ENCODE measurements around the gene PBX1.
"Not testable (repeated sequence)": the region's sequence is repeated elsewhere in the genome, so short reads cannot be mapped to it uniquely, and the experiment has no call there.

PBX1 gene

DNA sequence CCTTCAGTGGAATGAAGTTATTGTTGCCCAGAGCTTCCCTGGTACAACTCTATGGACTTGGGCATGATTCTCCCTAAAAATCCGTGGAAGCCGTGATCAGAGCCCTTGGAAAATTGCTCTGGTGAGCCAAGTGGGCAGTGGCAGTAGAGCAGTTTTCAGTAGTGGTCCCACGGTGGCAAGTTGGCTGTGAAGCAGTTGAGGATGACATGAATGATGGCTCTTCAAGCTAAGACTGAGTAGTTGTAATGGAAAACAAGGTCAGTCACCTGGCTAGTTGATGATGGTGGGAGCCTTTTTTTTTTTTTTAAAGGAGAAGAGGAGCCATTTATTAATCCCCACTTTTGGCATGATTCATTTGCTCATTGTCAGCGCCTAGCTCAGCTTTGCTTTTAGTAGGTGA is 36.2 kb downstream of the PBX1 start:
- Mint-ChIP-seq H3K4me3 (no peak overlapping the region), H3K4me1 (ENCODE audit: low read depth) (no peaks in the 10 kb centered on the region), H3K27ac (no peak overlapping the region), H3K27me3 (no peaks in the 10 kb centered on the region), H3K9me3 (no peaks in the 10 kb centered on the region), H3K36me3 (ENCODE audit: low read depth) (no peaks in the 10 kb centered on the region)

- H3K4me1 Mint-ChIP-seq (ENCODE audit: low read depth) = no peaks in the 10 kb centered on the region
- no peaks in the 10 kb centered on the region for H3K27me3 Mint-ChIP-seq
- no peak overlapping the region for H3K4me3 Mint-ChIP-seq
- H3K36me3 Mint-ChIP-seq (ENCODE audit: low read depth) = no peaks in the 10 kb centered on the region
- no peaks in the 10 kb centered on the region for H3K9me3 Mint-ChIP-seq
- no peak overlapping the region for H3K27ac Mint-ChIP-seq
These were observed 37.2 kb downstream of the PBX1 start for GRCh38 chr1:164596172-164596571.

- Mint-ChIP-seq H3K27me3 (no peaks in the 10 kb centered on the region), H3K27ac (no peak overlapping the region), H3K4me3 (no peak overlapping the region), H3K36me3 (ENCODE audit: low read depth) (no peaks in the 10 kb centered on the region), H3K9me3 (no peaks in the 10 kb centered on the region), H3K4me1 (ENCODE audit: low read depth) (no peaks in the 10 kb centered on the region)
These were observed 39.7 kb downstream of the PBX1 start for GRCh38 chr1:164598719-164599118.

- no peaks in the 10 kb centered on the region for H3K36me3 Mint-ChIP-seq (ENCODE audit: low read depth)
- no peak overlapping the region for H3K4me3 Mint-ChIP-seq
- no peaks in the 10 kb centered on the region for H3K27me3 Mint-ChIP-seq
- no peak overlapping the region for H3K27ac Mint-ChIP-seq
- no peaks in the 10 kb centered on the region for H3K4me1 Mint-ChIP-seq (ENCODE audit: low read depth)
- no peaks in the 10 kb centered on the region for H3K9me3 Mint-ChIP-seq
These were observed 40.3 kb downstream of the PBX1 start for GRCh38 chr1:164599272-164599671.

GRCh38 chr1:164601399-164602100 is 42.6 kb downstream of the PBX1 start:
- no peak overlapping the region for H3K4me3 Mint-ChIP-seq
- H3K9me3 Mint-ChIP-seq = no peaks in the 10 kb centered on the region
- peaks cover 3% of the 10 kb centered on the region for H3K27me3 Mint-ChIP-seq
- H3K4me1 Mint-ChIP-seq (ENCODE audit: low read depth) = no peaks in the 10 kb centered on the region
- H3K27ac Mint-ChIP-seq = no peak overlapping the region
- H3K36me3 Mint-ChIP-seq (ENCODE audit: low read depth) = no peaks in the 10 kb centered on the region

DNA sequence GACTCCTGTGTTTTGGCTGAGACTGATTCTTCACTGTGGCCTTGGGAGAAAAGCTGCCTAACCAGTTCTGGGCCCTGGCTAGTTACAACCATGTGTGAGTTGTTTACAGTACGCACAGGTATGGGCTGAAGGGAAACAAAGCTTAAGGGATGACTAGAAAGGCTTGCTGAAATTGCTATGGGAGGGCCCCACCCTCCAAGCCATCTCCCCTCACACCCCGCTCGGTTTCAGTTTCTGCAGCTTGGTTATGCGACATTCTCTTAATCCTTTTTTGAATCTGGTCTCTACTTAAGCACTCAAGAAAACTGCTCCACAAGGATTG is 43.1 kb downstream of the PBX1 start:
- H3K27me3 Mint-ChIP-seq = peaks cover 3% of the 10 kb centered on the region
- no peaks in the 10 kb centered on the region for H3K9me3 Mint-ChIP-seq
- no peak overlapping the region for H3K4me3 Mint-ChIP-seq
- no peaks in the 10 kb centered on the region for H3K4me1 Mint-ChIP-seq (ENCODE audit: low read depth)
- H3K36me3 Mint-ChIP-seq (ENCODE audit: low read depth) = no peaks in the 10 kb centered on the region
- H3K27ac Mint-ChIP-seq = no peak overlapping the region

DNA sequence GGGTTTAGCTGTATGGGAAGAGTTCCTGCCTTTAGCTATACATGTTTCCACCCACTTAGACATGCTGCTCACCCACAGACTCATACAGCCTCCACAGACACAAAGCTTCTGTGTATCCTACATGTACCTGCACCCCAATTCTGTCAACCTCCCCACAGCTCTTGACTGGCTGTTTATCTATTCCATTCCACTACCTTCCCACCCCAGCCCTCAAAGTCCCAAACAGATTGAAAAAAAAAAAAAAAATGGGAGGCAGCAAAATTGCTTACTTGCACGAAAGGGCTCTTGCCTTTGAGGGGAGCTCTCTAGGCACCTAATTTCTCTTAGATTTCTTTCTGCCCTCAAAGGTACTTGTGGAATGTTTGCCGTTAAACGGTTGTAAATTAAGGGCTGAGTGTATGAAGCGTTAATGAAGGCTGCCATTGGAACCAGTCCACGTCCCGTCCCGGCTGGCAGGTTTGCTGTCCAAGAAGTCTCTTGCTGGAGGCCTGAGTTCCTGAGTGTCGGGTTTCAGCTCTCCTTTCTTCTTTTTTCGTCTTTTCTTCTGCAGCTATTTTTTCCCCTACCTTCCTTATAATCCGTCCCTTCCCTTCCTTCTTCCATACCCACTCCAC is 43.6 kb downstream of the PBX1 start:
- H3K36me3 Mint-ChIP-seq (ENCODE audit: low read depth) = no peaks in the 10 kb centered on the region
- no peak overlapping the region for H3K27ac Mint-ChIP-seq
- H3K27me3 Mint-ChIP-seq = peaks cover 3% of the 10 kb centered on the region
- H3K9me3 Mint-ChIP-seq = no peaks in the 10 kb centered on the region
- no peaks in the 10 kb centered on the region for H3K4me1 Mint-ChIP-seq (ENCODE audit: low read depth)
- no peak overlapping the region for H3K4me3 Mint-ChIP-seq

- H3K27me3 Mint-ChIP-seq = not testable (repeated sequence)
These were observed 44.8 kb downstream of the PBX1 start for GRCh38 chr1:164603805-164604204.

GRCh38 chr1:164604541-164604940 is 45.6 kb downstream of the PBX1 start:
- H3K36me3 Mint-ChIP-seq (ENCODE audit: low read depth) = no peaks in the 10 kb centered on the region
- H3K4me3 Mint-ChIP-seq = no peak overlapping the region
- no peak overlapping the region for H3K27ac Mint-ChIP-seq
- H3K4me1 Mint-ChIP-seq (ENCODE audit: low read depth) = no peaks in the 10 kb centered on the region
- H3K9me3 Mint-ChIP-seq = no peaks in the 10 kb centered on the region
- peaks cover 3% of the 10 kb centered on the region for H3K27me3 Mint-ChIP-seq

More at GRCh38 chr1:164603805-164604204, 44.8 kb downstream of the PBX1 start:
- H3K4me3 Mint-ChIP-seq; H3K27ac Mint-ChIP-seq; H3K36me3 Mint-ChIP-seq (ENCODE audit: low read depth); H3K4me1 Mint-ChIP-seq (ENCODE audit: low read depth); H3K9me3 Mint-ChIP-seq: not testable (repeated sequence)

DNA sequence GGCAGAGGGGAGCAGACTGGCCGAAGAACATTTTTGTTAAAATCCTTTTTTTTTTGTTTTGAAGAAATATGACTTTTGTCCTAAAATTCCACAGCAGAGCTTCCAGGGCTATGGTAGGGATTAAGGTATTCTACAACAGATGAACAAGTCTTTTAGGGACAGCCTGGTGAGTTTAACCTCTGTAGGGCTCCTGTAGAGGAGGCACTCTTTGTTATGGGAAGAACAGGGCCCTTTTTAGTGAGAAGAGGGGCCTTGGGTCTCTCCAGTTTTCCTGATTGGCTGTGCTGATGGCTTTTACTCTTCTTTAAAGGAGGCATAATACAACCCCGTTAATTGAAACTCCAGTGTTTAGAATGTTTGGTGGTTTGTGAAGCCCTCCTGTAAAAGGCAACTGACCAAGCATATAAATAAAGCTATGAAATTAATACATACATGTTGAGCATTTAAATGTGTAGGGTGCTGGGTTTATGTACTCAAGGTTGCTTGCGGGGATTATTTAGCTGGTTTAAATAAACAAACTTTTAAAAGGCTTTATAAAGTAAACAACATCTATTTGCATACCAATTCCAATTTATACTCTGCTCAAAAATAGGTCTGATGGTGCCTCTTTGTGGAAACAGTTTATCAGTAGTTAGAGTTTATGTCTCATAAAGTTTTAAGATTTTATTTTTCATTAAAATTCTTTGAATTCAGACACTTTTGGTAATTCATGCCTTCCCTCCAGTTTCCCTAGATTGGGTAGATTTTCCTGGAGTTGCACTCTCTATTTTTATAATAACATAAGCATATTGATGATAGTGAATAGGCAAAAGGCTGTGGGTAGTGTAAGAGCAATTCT is 46.5 kb downstream of the PBX1 start:
- H3K4me3 Mint-ChIP-seq = no peak overlapping the region
- no peaks in the 10 kb centered on the region for H3K36me3 Mint-ChIP-seq (ENCODE audit: low read depth)
- no peaks in the 10 kb centered on the region for H3K4me1 Mint-ChIP-seq (ENCODE audit: low read depth)
- no peak overlapping the region for H3K27ac Mint-ChIP-seq
- H3K27me3 Mint-ChIP-seq = peaks cover 3% of the 10 kb centered on the region
- H3K9me3 Mint-ChIP-seq = no peaks in the 10 kb centered on the region

GRCh38 chr1:164607351-164607750 is 48.4 kb downstream of the PBX1 start:
- no peaks in the 10 kb centered on the region for H3K4me1 Mint-ChIP-seq (ENCODE audit: low read depth)
- H3K9me3 Mint-ChIP-seq = no peaks in the 10 kb centered on the region
- H3K36me3 Mint-ChIP-seq (ENCODE audit: low read depth) = no peaks in the 10 kb centered on the region
- H3K27me3 Mint-ChIP-seq = peaks cover 3% of the 10 kb centered on the region
- no peak overlapping the region for H3K4me3 Mint-ChIP-seq
- no peak overlapping the region for H3K27ac Mint-ChIP-seq

- Mint-ChIP-seq H3K4me1 (ENCODE audit: low read depth) (no peaks in the 10 kb centered on the region), H3K27me3 (peaks cover 3% of the 10 kb centered on the region), H3K4me3 (no peak overlapping the region), H3K36me3 (ENCODE audit: low read depth) (no peaks in the 10 kb centered on the region), H3K9me3 (no peaks in the 10 kb centered on the region), H3K27ac (no peak overlapping the region)
These were observed 49.7 kb downstream of the PBX1 start for GRCh38 chr1:164608651-164609057.

DNA sequence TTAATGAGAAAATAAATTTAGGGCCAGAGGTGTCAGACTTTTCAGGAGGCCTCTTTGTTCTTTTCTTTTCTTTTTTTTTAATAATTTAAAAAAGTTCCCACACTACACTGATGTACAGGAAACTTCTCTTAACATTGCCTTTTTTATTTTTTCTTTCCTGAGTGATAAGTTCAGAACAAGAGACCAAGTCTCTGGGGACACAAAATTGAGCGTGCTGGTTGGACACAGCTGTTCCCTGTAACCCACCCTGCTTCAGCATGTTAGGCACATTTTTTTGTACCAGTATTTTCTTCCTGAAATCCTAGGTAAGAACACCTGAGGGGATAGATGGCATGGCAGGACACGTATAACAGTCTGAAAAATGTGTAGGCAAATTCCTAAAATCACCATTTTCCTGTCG is 50.1 kb downstream of the PBX1 start:
- no peaks in the 10 kb centered on the region for H3K4me1 Mint-ChIP-seq (ENCODE audit: low read depth)
- H3K4me3 Mint-ChIP-seq = no peak overlapping the region
- peaks cover 3% of the 10 kb centered on the region for H3K27me3 Mint-ChIP-seq
- H3K9me3 Mint-ChIP-seq = no peaks in the 10 kb centered on the region
- no peak overlapping the region for H3K27ac Mint-ChIP-seq
- no peaks in the 10 kb centered on the region for H3K36me3 Mint-ChIP-seq (ENCODE audit: low read depth)

- Mint-ChIP-seq H3K9me3 (no peaks in the 10 kb centered on the region), H3K4me3 (no peak overlapping the region), H3K27ac (no peak overlapping the region), H3K27me3 (no peaks in the 10 kb centered on the region), H3K4me1 (ENCODE audit: low read depth) (no peaks in the 10 kb centered on the region), H3K36me3 (ENCODE audit: low read depth) (no peaks in the 10 kb centered on the region)
These were observed 51.7 kb downstream of the PBX1 start for GRCh38 chr1:164610538-164611222.
